Adrenal gland (tissue), 12 donors: ENCODE measurements around the gene RDH14. TPM values are rescaled to one million over a fixed set of nuclear protein-coding genes. Genes with fewer than 3 reads are reported as not detected.

Experiments used
- DNase-seq, 7 donors: peaks; one replicate each; pipeline ENCODE4 v3.0.0-alpha.2; 2019 to 2020
- H3K27ac ChIP-seq, 5 donors: fragments of 200-600 bp; sonication (generic) in 4 of 5; 1 replicate in 3 of 5; 2 replicates in 2 of 5; pipeline versions ENCODE4 v1.5.1 to v1.8.0; 2016 to 2020; ENCODE audit warnings: mild to moderate bottlenecking in 1 of 5
- H3K27me3 ChIP-seq: fragments of 200-600 bp; 2 replicates; pipeline ENCODE4 v1.8.0; 2021
- H3K36me3 ChIP-seq, 2 donors: fragments of 200-600 bp; replicated peaks in 1 of 2; 1 replicate in 1 of 2; 2 replicates in 1 of 2; pipeline versions ENCODE4 v1.5.1 to v1.8.0; 2018 to 2022
- H3K4me1 ChIP-seq, 2 donors: fragments of 200-600 bp; replicated peaks in 1 of 2; 1 replicate in 1 of 2; 2 replicates in 1 of 2; pipeline versions ENCODE4 v1.5.1 to v1.8.0; 2018 to 2021
- H3K4me3 ChIP-seq, 4 donors: fragments of 200-600 bp; sonication (generic) in 3 of 4; one replicate each; pipeline ENCODE4 v1.5.1; 2016 to 2018
- H3K9me3 ChIP-seq, 3 donors: fragments of 200-600 bp; sonication (generic) in 1 of 3; replicated peaks in 1 of 3; 1 replicate in 2 of 3; 2 replicates in 1 of 3; pipeline versions ENCODE4 v1.5.1 to v1.8.0; 2016 to 2021
- CTCF ChIP-seq, 6 experiments: fragments of 450-650 bp in 4 of 6; fragments of 200-600 bp in 2 of 6; sonication (generic) in 1 of 6; IDR thresholded peaks; 1 replicate in 5 of 6; 2 replicates in 1 of 6; pipeline versions ENCODE4 v1.5.1 to v1.8.0; 2016 to 2021; ENCODE audit warnings: antibody characterized with exemption in 6 of 6, mild to moderate bottlenecking in 2 of 6, moderate library complexity in 1 of 6
- POLR2A ChIP-seq, 2 donors: fragments of 450-650 bp; IDR thresholded peaks; one replicate each; pipeline ENCODE4 v1.6.1; 2017; ENCODE audit warnings: antibody characterized with exemption in 2 of 2, mild to moderate bottlenecking in 2 of 2, moderate library complexity in 1 of 2
- WGBS, 4 donors: extraction: QIAGEN DNeasy Blood & Tissue Kit in 2 of 4; methylation state at CpG; one replicate each; pipeline versions ENCODE4 v1.1.5 to v1.1.7; 2013 to 2017; 5-methylcytosine and 5-hydroxymethylcytosine counted together
- intact Hi-C, 2 donors: fragments of 100-400 bp; cut with DNase I; formaldehyde crosslinking; loops; one replicate each; pipeline versions ENCODE4 v1.14.1 to v1.15.0; 2022 to 2023
- polyA plus RNA-seq, 3 donors: library from polyadenylated mRNA; stranded (reverse); fragments of 200-250 nt in 2 of 3; fragments of 350-450 nt in 1 of 3; fragmentation: Illumina TruSeq in 1 of 3; extraction: RNeasy Lipid Tissue Mini Kit (QIAGEN cat#74804) in 1 of 3; gene quantifications; one replicate each; pipeline ENCODE4 v1.2.3, GENCODE V29; 2013 to 2014
- total RNA-seq, 9 donors: library from RNA; depleted of rRNA in 4 of 9; stranded (reverse); fragments of >200 nt in 4 of 9; fragments of 120-200 nt in 1 of 9; fragmentation: NEBNext Ultra II Directional in 1 of 9; extraction: Animal tissue kit (Norgen Biotek cat#: 25700) in 1 of 9; gene quantifications; one replicate each; pipeline versions ENCODE4 v1.1.0 to v1.2.4, GENCODE V29; 2013 to 2023
- donor health status: healthy with polysubstance abuse.
- donor health status: Bipolar disorder and iron deficiency.
- donor health status: DM: yes; HTN: yes; CAD: no.
- donor health status: DM: no; HTN: no; CAD: no.
- donor health status: DM: no; HTN: no; CAD: no.
- donor health status: DM: yes; HTN: yes; CAD: no.

The RDH14 gene
- total and polyA plus RNA-seq, 12 donors: 9.7 to 48.6 (median 28.4) TPM

- H3K4me3 ChIP-seq: no peak overlapping the region
- intact Hi-C loops: no loop called here
- peaks cover 0 to 14% of the 10 kb centered on the region in 2 donors for H3K36me3 ChIP-seq
- H3K9me3 ChIP-seq: no peaks in the 10 kb centered on the region
- no peak for TF ChIP-seq POLR2A (IDR thresholded peaks at IDR 0.05)
- H3K27ac ChIP-seq: no peak overlapping the region
- H3K4me1 ChIP-seq: peaks cover 0 to 16% of the 10 kb centered on the region in 2 donors
- DNase-seq: no peak
- H3K27me3 ChIP-seq: no peaks in the 10 kb centered on the region
- 87 to 94% (median 89%) methylated on average over 2 of the region's 2 CpGs for WGBS, 4 donors
Observed at GRCh38 chr2:18551623-18552022, 8.8 kb downstream of the RDH14 start.

- 93 to 100% (median 96%) methylated on average over 1 of the region's 1 CpG for WGBS, 4 donors
- TF ChIP-seq CTCF (IDR thresholded peaks at IDR 0.05) (no peak), POLR2A (IDR thresholded peaks at IDR 0.05) (no peak)
- H3K4me1 ChIP-seq: peaks cover 0 to 16% of the 10 kb centered on the region in 2 donors
- H3K4me3 ChIP-seq: no peak overlapping the region
- H3K9me3 ChIP-seq: no peaks in the 10 kb centered on the region
- intact Hi-C loops: no loop called here
- no peak for DNase-seq
- peaks cover 0 to 14% of the 10 kb centered on the region in 2 donors for H3K36me3 ChIP-seq
- H3K27me3 ChIP-seq: no peaks in the 10 kb centered on the region
- no peak overlapping the region for H3K27ac ChIP-seq
Observed at GRCh38 chr2:18551169-18551568, 9.3 kb downstream of the RDH14 start.

GRCh38 chr2:18550433-18550832, 10.0 kb downstream of the RDH14 start:
- no peaks in the 10 kb centered on the region for H3K27me3 ChIP-seq
- no peak overlapping the region for H3K4me3 ChIP-seq
- H3K36me3 ChIP-seq: peaks cover 0 to 11% of the 10 kb centered on the region in 2 donors
- intact Hi-C loops: no loop called here
- no peak overlapping the region for H3K27ac ChIP-seq
- TF ChIP-seq POLR2A (IDR thresholded peaks at IDR 0.05): no peak
- no peak for TF ChIP-seq CTCF (IDR thresholded peaks at IDR 0.05)
- no peaks in the 10 kb centered on the region for H3K9me3 ChIP-seq
- 79 to 86% (median 82%) methylated on average over 2 of the region's 2 CpGs for WGBS, 4 donors
- no peak for DNase-seq
- H3K4me1 ChIP-seq: peaks cover 0 to 16% of the 10 kb centered on the region in 2 donors

GRCh38 chr2:18549083-18549482, 11.4 kb downstream of the RDH14 start:
- no peaks in the 10 kb centered on the region for H3K36me3 ChIP-seq
- TF ChIP-seq POLR2A (IDR thresholded peaks at IDR 0.05) (no peak), CTCF (IDR thresholded peaks at IDR 0.05) (no peak)
- no peak overlapping the region for H3K27ac ChIP-seq
- peaks cover 0 to 16% of the 10 kb centered on the region in 2 donors for H3K4me1 ChIP-seq
- DNase-seq: no peak
- no peaks in the 10 kb centered on the region for H3K27me3 ChIP-seq
- H3K4me3 ChIP-seq: no peak overlapping the region
- intact Hi-C loops: no loop called here
- WGBS, 4 donors: 88 to 98% (median 95%) methylated on average over 2 of the region's 2 CpGs
- H3K9me3 ChIP-seq: no peaks in the 10 kb centered on the region

- intact Hi-C loops: no loop called here
- DNase-seq: no peak
- H3K27ac ChIP-seq: no peak overlapping the region
- no peaks in the 10 kb centered on the region for H3K9me3 ChIP-seq
- 81 to 86% (median 84%) methylated on average over 1 of the region's 1 CpG for WGBS, 4 donors
- no peaks in the 10 kb centered on the region for H3K27me3 ChIP-seq
- TF ChIP-seq CTCF (IDR thresholded peaks at IDR 0.05) (no peak), POLR2A (IDR thresholded peaks at IDR 0.05) (no peak)
- H3K4me1 ChIP-seq: peaks cover 0 to 16% of the 10 kb centered on the region in 2 donors
- H3K4me3 ChIP-seq: no peak overlapping the region
- H3K36me3 ChIP-seq: no peaks in the 10 kb centered on the region
Observed at GRCh38 chr2:18548621-18549020, 11.8 kb downstream of the RDH14 start.
